ENCODE data around the gene AFF3.

AFF3 gene

GRCh38 chr2:99831772-99832171, 310.6 kb downstream of the AFF3 start:
- no peak for DNase-seq (ENCODE audit: low read depth in 3 of 3)

- DNase-seq (ENCODE audit: low read depth in 3 of 3): no peak
These were observed 314.9 kb downstream of the AFF3 start for GRCh38 chr2:99827296-99827999.

- DNase-seq (ENCODE audit: low read depth in 3 of 3): no peak
These were observed 316.8 kb downstream of the AFF3 start for GRCh38 chr2:99825630-99826029.

GRCh38 chr2:99824758-99825157, 317.6 kb downstream of the AFF3 start:
- DNase-seq (ENCODE audit: low read depth in 3 of 3): no peak

- DNase-seq (ENCODE audit: low read depth in 3 of 3): no peak
These were observed 319.7 kb downstream of the AFF3 start for GRCh38 chr2:99822474-99823207.

- no peak for DNase-seq (ENCODE audit: low read depth in 3 of 3)
These were observed 320.4 kb downstream of the AFF3 start for GRCh38 chr2:99821984-99822383.

GRCh38 chr2:99821572-99821971, 320.8 kb downstream of the AFF3 start:
- no peak for DNase-seq (ENCODE audit: low read depth in 3 of 3)

- DNase-seq (ENCODE audit: low read depth in 3 of 3): no peak
These were observed 321.4 kb downstream of the AFF3 start for GRCh38 chr2:99821039-99821438.

GRCh38 chr2:99819766-99820165, 322.6 kb downstream of the AFF3 start:
- no peak for DNase-seq (ENCODE audit: low read depth in 3 of 3)

GRCh38 chr2:99818842-99819241, 323.5 kb downstream of the AFF3 start:
- no peak for DNase-seq (ENCODE audit: low read depth in 3 of 3)

- DNase-seq (ENCODE audit: low read depth in 3 of 3): no peak
These were observed 325.5 kb downstream of the AFF3 start for GRCh38 chr2:99816908-99817307.

GRCh38 chr2:99812426-99812825, 330.0 kb downstream of the AFF3 start:
- DNase-seq (ENCODE audit: low read depth in 3 of 3): no peak

- no peak for DNase-seq (ENCODE audit: low read depth in 3 of 3)
These were observed 330.8 kb downstream of the AFF3 start for GRCh38 chr2:99811544-99811943.

GRCh38 chr2:99810225-99810624, 332.2 kb downstream of the AFF3 start:
- no peak for DNase-seq (ENCODE audit: low read depth in 3 of 3)

- DNase-seq (ENCODE audit: low read depth in 3 of 3): no peak
These were observed 333.0 kb downstream of the AFF3 start for GRCh38 chr2:99809259-99809900.

- no peak for DNase-seq (ENCODE audit: low read depth in 3 of 3)
These were observed 333.8 kb downstream of the AFF3 start for GRCh38 chr2:99808361-99809200.

GRCh38 chr2:99806758-99807157, 335.6 kb downstream of the AFF3 start:
- DNase-seq (ENCODE audit: low read depth in 3 of 3): no peak

GRCh38 chr2:99805930-99806476, 336.4 kb downstream of the AFF3 start:
- no peak for DNase-seq (ENCODE audit: low read depth in 3 of 3)

GRCh38 chr2:99803846-99804245, 338.5 kb downstream of the AFF3 start:
- no peak for DNase-seq (ENCODE audit: low read depth in 3 of 3)

GRCh38 chr2:99802734-99803133, 339.7 kb downstream of the AFF3 start:
- DNase-seq (ENCODE audit: low read depth in 3 of 3): no peak

GRCh38 chr2:99801327-99801901, 341.0 kb downstream of the AFF3 start:
- no peak for DNase-seq (ENCODE audit: low read depth in 3 of 3)

Data from stimulated activated CD4-positive, alpha-beta T cell treated with anti-CD3 and anti-CD28 coated beads, TNF-alpha, amount 100 ng/mL, for 24 hours (primary cell).